Transverse colon (tissue), 4 donors: ENCODE measurements around the gene PRORP.

Experiments
- POLR2A ChIP-seq: fragments of 450-650 bp; IDR thresholded peaks from one replicate; pipeline ENCODE4 v1.6.1; 2016; ENCODE audit warnings: antibody characterized with exemption, mild to moderate bottlenecking, moderate library complexity
- POLR2AphosphoS5 ChIP-seq, 3 donors: sonication (generic); formaldehyde crosslinking; IDR thresholded peaks; one replicate each; pipeline ENCODE4 v1.6.1; 2016; ENCODE audit warnings: antibody characterized with exemption in 3 of 3
- TF ChIP-seq, protein P1 (sequence below), 5 experiments: fragments of 200-600 bp in 3 of 5; fragments of 450-650 bp in 2 of 5; sonication (generic) in 3 of 5; IDR thresholded peaks; 1 replicate in 2 of 5; 2 replicates in 3 of 5; pipeline ENCODE4 v1.5.1; 2016 to 2017; ENCODE audit warnings: antibody characterized with exemption in 5 of 5, inconsistent platforms in 3 of 5, mild to moderate bottlenecking in 2 of 5, moderate library complexity in 1 of 5

DNA sequence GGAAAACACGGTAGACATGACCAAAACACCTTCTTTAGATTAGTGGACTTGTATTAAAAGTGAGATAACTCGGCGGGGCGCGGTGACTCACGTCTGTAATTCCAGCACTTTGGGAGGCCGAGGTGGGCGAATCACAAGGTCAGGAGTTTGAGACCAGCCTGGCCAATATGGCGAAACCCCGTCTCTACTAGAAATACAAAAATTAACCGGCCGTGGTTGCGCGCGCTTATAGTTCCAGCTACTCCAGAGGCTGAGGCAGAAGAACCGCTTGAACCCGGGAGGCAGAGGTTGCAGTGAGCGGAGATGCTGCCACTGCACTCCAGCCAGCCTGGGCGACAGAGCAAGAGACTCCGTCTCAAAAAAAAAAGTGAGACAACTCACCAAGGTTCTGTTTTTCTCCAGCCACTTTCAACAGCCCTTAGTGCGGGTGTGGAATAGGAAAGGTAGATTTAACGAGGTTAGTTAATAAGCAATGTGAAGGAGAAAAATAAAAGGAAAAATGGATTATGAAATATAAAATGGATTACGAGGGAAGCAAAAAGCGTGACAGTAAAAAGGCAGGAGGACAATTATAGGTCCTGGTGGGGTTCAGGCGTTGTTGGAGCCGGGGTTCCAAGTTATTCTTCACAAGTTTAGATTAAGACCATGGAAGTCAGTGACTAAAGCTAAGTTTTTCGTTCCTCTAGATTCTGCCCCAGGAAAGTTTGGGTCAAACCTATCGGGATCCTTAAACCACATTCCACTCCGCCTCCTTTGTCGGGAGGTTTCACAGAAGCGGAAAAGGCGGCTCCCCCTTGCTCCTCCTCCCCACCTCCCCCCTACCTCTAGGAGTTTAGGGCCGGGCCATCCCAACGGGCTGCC, 1.1 kb upstream of the PRORP start:
- TF ChIP-seq POLR2AphosphoS5 (IDR thresholded peaks at IDR 0.05) (peak in 1 of 3 donors; percentile 40), POLR2A (peak; percentile 65)
- TF ChIP-seq, protein P1, sequence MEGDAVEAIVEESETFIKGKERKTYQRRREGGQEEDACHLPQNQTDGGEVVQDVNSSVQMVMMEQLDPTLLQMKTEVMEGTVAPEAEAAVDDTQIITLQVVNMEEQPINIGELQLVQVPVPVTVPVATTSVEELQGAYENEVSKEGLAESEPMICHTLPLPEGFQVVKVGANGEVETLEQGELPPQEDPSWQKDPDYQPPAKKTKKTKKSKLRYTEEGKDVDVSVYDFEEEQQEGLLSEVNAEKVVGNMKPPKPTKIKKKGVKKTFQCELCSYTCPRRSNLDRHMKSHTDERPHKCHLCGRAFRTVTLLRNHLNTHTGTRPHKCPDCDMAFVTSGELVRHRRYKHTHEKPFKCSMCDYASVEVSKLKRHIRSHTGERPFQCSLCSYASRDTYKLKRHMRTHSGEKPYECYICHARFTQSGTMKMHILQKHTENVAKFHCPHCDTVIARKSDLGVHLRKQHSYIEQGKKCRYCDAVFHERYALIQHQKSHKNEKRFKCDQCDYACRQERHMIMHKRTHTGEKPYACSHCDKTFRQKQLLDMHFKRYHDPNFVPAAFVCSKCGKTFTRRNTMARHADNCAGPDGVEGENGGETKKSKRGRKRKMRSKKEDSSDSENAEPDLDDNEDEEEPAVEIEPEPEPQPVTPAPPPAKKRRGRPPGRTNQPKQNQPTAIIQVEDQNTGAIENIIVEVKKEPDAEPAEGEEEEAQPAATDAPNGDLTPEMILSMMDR (IDR thresholded peaks at IDR 0.05): no peak
